HepG2 (cell line): ENCODE results near the gene CDH22. TPM values are rescaled to one million over a fixed set of nuclear protein-coding genes. Genes with fewer than 3 reads are reported as not detected.

Experiments
- ATAD3A ChIP-seq: sonication (generic); formaldehyde crosslinking; IDR thresholded peaks from 2 replicates; pipeline ENCODE4 v1.4.0; 2020; ENCODE audit warnings: missing genetic modification reagents
- CHD4 ChIP-seq: fragments of 200-600 bp; sonication (generic); IDR thresholded peaks from 2 replicates; pipeline ENCODE4 v1.7.0; 2017; ENCODE audit warnings: mild to moderate bottlenecking, low read length, borderline replicate concordance
- FLYWCH1 ChIP-seq: sonication (generic); formaldehyde crosslinking; IDR thresholded peaks from 2 replicates; pipeline ENCODE4 v1.8.1; 2023; ENCODE audit warnings: mild to moderate bottlenecking, missing genetic modification reagents
- ISL2 ChIP-seq: sonication (generic); formaldehyde crosslinking; IDR thresholded peaks from 2 replicates; pipeline ENCODE4 v1.5.0; 2020; ENCODE audit warnings: missing genetic modification reagents
- KDM5B ChIP-seq: sonication (generic); formaldehyde crosslinking; IDR thresholded peaks from 2 replicates; pipeline ENCODE4 v1.4.0; 2020; ENCODE audit warnings: missing genetic modification reagents, mild to moderate bottlenecking, borderline replicate concordance
- MED13 ChIP-seq: sonication (generic); formaldehyde crosslinking; IDR thresholded peaks from 2 replicates; pipeline ENCODE4 v1.5.0; 2020; ENCODE audit warnings: missing genetic modification reagents
- NR2F1 ChIP-seq, 2 experiments: fragments of 450-650 bp in 1 of 2; formaldehyde crosslinking in 1 of 2; IDR thresholded peaks; 2 replicates each; pipeline versions ENCODE4 v1.5.0 to v1.6.1; 2016 to 2020; ENCODE audit warnings: mild to moderate bottlenecking in 1 of 2, missing compliant biosample characterization in 1 of 2, missing genetic modification reagents in 1 of 2, moderate library complexity in 1 of 2
- RERE ChIP-seq: IDR thresholded peaks from 2 replicates; pipeline ENCODE4 v1.6.1; 2016; ENCODE audit warnings: low read depth, missing genetic modification reagents, missing compliant biosample characterization
- SOX13 ChIP-seq, 3 experiments: fragments of 450-650 bp in 1 of 3; sonication (generic) in 1 of 3; formaldehyde crosslinking in 1 of 3; IDR thresholded peaks in 2 of 3; conservative IDR thresholded peaks in 1 of 3; 2 replicates each; pipeline versions ENCODE4 v1.5.0 to v1.6.1; 2016 to 2020; ENCODE audit warnings: antibody characterized with exemption in 1 of 3, mild to moderate bottlenecking in 1 of 3, missing compliant biosample characterization in 1 of 3, missing genetic modification reagents in 1 of 3, moderate library complexity in 1 of 3
- SP5 ChIP-seq: IDR thresholded peaks from 2 replicates; pipeline ENCODE4 v1.6.1; 2016; ENCODE audit warnings: low read depth, borderline replicate concordance
- THYN1 ChIP-seq: sonication (generic); formaldehyde crosslinking; IDR thresholded peaks from 2 replicates; pipeline ENCODE4 v1.8.1; 2023; ENCODE audit warnings: low read depth, mild to moderate bottlenecking, moderate library complexity, missing genetic modification reagents, borderline replicate concordance
- XRCC5 ChIP-seq: fragments of 200-400 bp; formaldehyde crosslinking; optimal IDR thresholded peaks from 2 replicates; pipeline ENCODE3; 2017; ENCODE audit warnings: mild to moderate bottlenecking, low read length
- ZNF296 ChIP-seq: sonication (generic); formaldehyde crosslinking; conservative IDR thresholded peaks from 2 replicates; pipeline ENCODE4 v1.5.0; 2020; ENCODE audit warnings: mild to moderate bottlenecking, missing genetic modification reagents
- ZNF382 ChIP-seq: sonication (generic); formaldehyde crosslinking; IDR thresholded peaks from 2 replicates; pipeline ENCODE4 v1.5.0; 2020; ENCODE audit warnings: missing genetic modification reagents, mild to moderate bottlenecking, borderline replicate concordance
- ZNF7 ChIP-seq: IDR thresholded peaks from 2 replicates; pipeline ENCODE4 v1.6.1; 2016; ENCODE audit warnings: missing biosample characterization, missing genetic modification reagents
- ZNF740 ChIP-seq: sonication (generic); formaldehyde crosslinking; IDR thresholded peaks from 2 replicates; pipeline ENCODE4 v1.4.0; 2020; ENCODE audit warnings: missing genetic modification reagents
- ZNF850 ChIP-seq: sonication (generic); formaldehyde crosslinking; conservative IDR thresholded peaks from 2 replicates; pipeline ENCODE4 v1.9.0; 2021; ENCODE audit warnings: mild to moderate bottlenecking, missing genetic modification reagents
- ZZZ3 ChIP-seq: sonication (generic); formaldehyde crosslinking; IDR thresholded peaks from 2 replicates; pipeline ENCODE4 v1.4.0; 2020; ENCODE audit warnings: missing genetic modification reagents, mild to moderate bottlenecking, borderline replicate concordance
- polyA plus RNA-seq, 8 experiments: library from polyadenylated mRNA; depleted of rRNA in 3 of 8; stranded (reverse) in 7 of 8; unstranded in 1 of 8; fragments of >200 nt; fragmentation: Illumina TruSeq in 4 of 8; extraction: Trizol in 4 of 8; gene quantifications; 2 replicates each; pipeline versions ENCODE4 v1.2.1 to v1.2.3, GENCODE V29; 2011 to 2016; ENCODE audit warnings: low read depth in 4 of 8, missing spikeins in 1 of 8, mixed read lengths in 1 of 8; ENCODE audit not compliant: insufficient read depth in 1 of 8
- total RNA-seq, 5 experiments: library from RNA; depleted of rRNA; stranded (reverse); fragments of >200 nt; fragmentation: Illumina TruSeq; extraction: Trizol; gene quantifications; 2 replicates each; pipeline ENCODE4 v1.2.3, GENCODE V29; 2016; ENCODE audit warnings: low read depth in 1 of 5
- TF ChIP-seq, protein P1 (sequence below): sonication (generic); formaldehyde crosslinking; IDR thresholded peaks from 2 replicates; pipeline ENCODE4; 2020; ENCODE audit warnings: missing genetic modification reagents, mild to moderate bottlenecking, borderline replicate concordance
- TF ChIP-seq, protein P2 (sequence below): sonication (generic); formaldehyde crosslinking; conservative IDR thresholded peaks from 2 replicates; pipeline ENCODE4 v1.8.0; 2022; ENCODE audit warnings: missing genetic modification reagents

Gene CDH22
- total and polyA plus RNA-seq, 2 of the 13 experiments (the other 11 are each of a cell fraction or from before 2014, with no cell fraction given) = not detected

GRCh38 chr20:46151936-46152335 lies 156.4 kb downstream of the CDH22 start (continued):
- no peak for TF ChIP-seq ZNF296 (CRISPR knock-in tag)
- no peak for TF ChIP-seq ZNF7 (CRISPR knock-in tag)
- no peak for TF ChIP-seq SOX13 (IDR thresholded peaks at IDR 0.05)
- TF ChIP-seq SOX13 (CRISPR knock-in tag; conservative IDR thresholded peaks at IDR 0.05 in 1 of 2, IDR thresholded peaks at IDR 0.05 in 1 of 2) = no peak
- TF ChIP-seq MED13 (CRISPR knock-in tag) = 0 out of 2 replicates have a peak, but pooled peaks have one; percentile 27
- no peak for TF ChIP-seq ZNF740 (CRISPR knock-in tag)
- TF ChIP-seq THYN1 = no peak
- TF ChIP-seq CHD4 = no peak
- TF ChIP-seq ISL2 (CRISPR knock-in tag) = no peak
- TF ChIP-seq, protein P1, sequence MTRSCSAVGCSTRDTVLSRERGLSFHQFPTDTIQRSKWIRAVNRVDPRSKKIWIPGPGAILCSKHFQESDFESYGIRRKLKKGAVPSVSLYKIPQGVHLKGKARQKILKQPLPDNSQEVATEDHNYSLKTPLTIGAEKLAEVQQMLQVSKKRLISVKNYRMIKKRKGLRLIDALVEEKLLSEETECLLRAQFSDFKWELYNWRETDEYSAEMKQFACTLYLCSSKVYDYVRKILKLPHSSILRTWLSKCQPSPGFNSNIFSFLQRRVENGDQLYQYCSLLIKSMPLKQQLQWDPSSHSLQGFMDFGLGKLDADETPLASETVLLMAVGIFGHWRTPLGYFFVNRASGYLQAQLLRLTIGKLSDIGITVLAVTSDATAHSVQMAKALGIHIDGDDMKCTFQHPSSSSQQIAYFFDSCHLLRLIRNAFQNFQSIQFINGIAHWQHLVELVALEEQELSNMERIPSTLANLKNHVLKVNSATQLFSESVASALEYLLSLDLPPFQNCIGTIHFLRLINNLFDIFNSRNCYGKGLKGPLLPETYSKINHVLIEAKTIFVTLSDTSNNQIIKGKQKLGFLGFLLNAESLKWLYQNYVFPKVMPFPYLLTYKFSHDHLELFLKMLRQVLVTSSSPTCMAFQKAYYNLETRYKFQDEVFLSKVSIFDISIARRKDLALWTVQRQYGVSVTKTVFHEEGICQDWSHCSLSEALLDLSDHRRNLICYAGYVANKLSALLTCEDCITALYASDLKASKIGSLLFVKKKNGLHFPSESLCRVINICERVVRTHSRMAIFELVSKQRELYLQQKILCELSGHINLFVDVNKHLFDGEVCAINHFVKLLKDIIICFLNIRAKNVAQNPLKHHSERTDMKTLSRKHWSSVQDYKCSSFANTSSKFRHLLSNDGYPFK (CRISPR knock-in tag) = no peak
- peak; percentile 94 to 96 for TF ChIP-seq NR2F1 (CRISPR knock-in tag; IDR thresholded peaks at IDR 0.05)
- TF ChIP-seq ZNF850 (CRISPR knock-in tag) = no peak
- TF ChIP-seq SP5 = no peak
- TF ChIP-seq FLYWCH1 (CRISPR knock-in tag) = no peak
- TF ChIP-seq RERE = no peak
- TF ChIP-seq ZNF382 (CRISPR knock-in tag) = no peak
- TF ChIP-seq ZZZ3 (CRISPR knock-in tag) = no peak
- 0 out of 2 replicates have a peak, but pooled peaks have one; percentile 26 for TF ChIP-seq KDM5B (CRISPR knock-in tag)
- TF ChIP-seq, protein P2, sequence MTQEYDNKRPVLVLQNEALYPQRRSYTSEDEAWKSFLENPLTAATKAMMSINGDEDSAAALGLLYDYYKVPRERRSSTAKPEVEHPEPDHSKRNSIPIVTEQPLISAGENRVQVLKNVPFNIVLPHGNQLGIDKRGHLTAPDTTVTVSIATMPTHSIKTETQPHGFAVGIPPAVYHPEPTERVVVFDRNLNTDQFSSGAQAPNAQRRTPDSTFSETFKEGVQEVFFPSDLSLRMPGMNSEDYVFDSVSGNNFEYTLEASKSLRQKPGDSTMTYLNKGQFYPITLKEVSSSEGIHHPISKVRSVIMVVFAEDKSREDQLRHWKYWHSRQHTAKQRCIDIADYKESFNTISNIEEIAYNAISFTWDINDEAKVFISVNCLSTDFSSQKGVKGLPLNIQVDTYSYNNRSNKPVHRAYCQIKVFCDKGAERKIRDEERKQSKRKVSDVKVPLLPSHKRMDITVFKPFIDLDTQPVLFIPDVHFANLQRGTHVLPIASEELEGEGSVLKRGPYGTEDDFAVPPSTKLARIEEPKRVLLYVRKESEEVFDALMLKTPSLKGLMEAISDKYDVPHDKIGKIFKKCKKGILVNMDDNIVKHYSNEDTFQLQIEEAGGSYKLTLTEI = no peak
- no peak for TF ChIP-seq ATAD3A (CRISPR knock-in tag)
- peak; percentile 92 for TF ChIP-seq XRCC5
